GM12872 (cell line): ENCODE data around the gene WRAP73.

Experiments used
- TF ChIP-seq, protein P1 (sequence below): IDR thresholded peaks from 3 replicates; pipeline ENCODE4 v1.5.1; 2011; ENCODE audit warnings: low read depth, mild to moderate bottlenecking, low read length, moderate library complexity; ENCODE audit not compliant: insufficient read depth

The WRAP73 gene

GRCh38 chr1:3585940-3586568, 63.8 kb downstream of the WRAP73 start:
- TF ChIP-seq, protein P1, sequence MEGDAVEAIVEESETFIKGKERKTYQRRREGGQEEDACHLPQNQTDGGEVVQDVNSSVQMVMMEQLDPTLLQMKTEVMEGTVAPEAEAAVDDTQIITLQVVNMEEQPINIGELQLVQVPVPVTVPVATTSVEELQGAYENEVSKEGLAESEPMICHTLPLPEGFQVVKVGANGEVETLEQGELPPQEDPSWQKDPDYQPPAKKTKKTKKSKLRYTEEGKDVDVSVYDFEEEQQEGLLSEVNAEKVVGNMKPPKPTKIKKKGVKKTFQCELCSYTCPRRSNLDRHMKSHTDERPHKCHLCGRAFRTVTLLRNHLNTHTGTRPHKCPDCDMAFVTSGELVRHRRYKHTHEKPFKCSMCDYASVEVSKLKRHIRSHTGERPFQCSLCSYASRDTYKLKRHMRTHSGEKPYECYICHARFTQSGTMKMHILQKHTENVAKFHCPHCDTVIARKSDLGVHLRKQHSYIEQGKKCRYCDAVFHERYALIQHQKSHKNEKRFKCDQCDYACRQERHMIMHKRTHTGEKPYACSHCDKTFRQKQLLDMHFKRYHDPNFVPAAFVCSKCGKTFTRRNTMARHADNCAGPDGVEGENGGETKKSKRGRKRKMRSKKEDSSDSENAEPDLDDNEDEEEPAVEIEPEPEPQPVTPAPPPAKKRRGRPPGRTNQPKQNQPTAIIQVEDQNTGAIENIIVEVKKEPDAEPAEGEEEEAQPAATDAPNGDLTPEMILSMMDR, result no peak

DNA sequence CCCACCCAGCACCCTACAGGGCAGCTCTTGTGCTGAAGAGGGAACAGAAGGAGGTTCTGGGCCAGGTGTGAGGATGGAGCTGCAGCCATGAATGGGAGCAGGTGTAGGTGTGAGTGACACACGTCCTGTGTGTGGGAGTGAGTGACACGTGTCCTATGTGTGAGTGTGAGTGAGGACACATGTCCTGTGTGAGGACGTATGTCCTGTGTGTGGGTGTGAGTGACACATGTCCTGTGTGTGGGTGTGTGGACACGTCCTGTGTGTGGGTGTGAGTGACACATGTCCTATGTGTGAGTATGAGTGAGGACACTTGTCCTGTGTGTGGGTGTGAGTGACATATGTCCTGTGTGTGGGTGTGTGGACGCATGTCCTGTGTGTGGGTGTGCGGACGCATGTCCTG, 65.0 kb downstream of the WRAP73 start:
- TF ChIP-seq, protein P1, result no peak

DNA sequence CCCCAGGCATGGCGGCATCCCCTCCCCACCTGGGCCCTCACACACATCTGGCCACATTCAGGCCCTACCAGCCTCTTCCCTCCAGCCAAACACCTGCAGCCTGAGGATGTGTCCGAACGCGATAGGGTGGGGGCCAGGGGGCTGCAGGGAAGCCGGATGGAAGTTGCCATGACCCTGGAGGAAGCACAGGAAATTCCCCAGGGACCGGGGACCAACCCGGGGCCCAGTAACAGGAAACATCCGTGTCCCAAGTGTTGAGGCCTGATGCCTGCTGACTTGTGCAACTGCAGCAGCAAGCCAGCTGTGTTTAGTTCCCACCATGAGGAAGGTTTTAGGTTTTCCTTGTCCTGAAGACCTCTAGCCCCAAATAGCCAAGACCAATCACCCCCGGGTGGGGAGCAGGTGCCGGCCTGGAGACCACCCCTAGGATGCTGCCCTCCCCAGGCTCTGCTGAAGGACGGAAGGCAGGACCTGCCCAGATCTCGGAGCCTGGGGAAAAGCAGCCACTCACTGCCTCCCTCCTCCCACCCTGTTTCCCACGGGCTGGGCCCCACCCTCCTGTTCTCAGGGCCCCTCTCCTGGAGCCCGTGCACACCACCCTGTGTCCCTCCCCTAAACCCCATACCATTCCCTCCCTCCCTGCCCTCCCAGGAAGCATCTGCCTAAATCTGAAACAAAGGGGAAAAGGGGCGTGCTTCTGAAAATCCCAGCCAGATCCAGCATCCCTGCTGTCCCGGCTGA, 68.4 kb downstream of the WRAP73 start:
- TF ChIP-seq, protein P1, result no peak
